ENCODE measurements around the gene ADH5.

ADH5 gene

DNA sequence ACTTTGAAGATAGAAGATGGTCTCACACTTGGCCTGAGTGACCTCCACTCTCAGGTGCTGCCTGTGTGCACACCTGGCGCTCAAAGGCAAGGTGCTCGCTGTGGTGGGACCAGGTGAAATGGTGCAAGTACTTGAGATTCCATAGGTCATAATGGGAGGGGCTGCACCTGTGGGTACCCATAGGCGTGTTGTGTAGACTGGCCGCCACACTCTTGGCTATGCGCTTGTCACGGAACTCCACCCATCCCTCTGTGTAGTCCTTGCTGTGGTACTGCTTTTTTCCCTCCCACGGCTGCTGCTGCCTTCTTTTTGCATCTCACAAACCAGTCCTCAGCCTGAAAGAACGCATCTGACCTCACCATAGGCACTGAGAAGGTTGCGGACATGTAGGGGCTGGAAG, 66.0 kb downstream of the ADH5 start:
- no peak for DNase-seq (ENCODE audit: insufficient read length, low spot score)
- FAIRE-seq: no peak
- TF ChIP-seq POLR2AphosphoS5 (IDR thresholded peaks at IDR 0.05; ENCODE audit: low read depth, low read length) (no peak), PAX5 (IDR thresholded peaks at IDR 0.05; ENCODE audit: insufficient read depth, low read length, severe bottlenecking) (no peak), SPI1 (IDR thresholded peaks at IDR 0.05; ENCODE audit: low read depth, low read length) (no peak), TAF1 (IDR thresholded peaks at IDR 0.05; ENCODE audit: low read depth, low read length) (no peak), POLR2A (IDR thresholded peaks at IDR 0.05; ENCODE audit: low read depth, low read length) (no peak), POU2F2 (IDR thresholded peaks at IDR 0.05; ENCODE audit: low read depth, low read length) (no peak)

DNA sequence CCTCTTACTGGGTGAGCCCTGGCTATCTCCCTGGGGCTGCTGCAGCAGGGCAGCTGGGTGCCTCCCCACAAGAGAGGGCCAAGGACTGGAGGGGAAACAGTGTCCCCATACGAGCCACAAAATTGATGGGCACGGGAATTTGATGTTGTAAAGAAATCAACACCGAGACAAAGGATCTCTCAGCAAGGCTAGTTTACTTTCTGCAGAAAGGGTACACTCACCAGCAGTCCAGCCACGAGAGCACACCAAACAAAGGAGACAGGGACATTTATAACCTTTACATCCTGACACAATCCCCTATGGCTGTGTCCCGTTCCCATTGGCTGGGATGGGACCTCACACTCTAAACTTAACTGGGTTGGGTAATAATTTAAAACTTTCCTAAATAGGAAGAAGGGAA, 67.2 kb downstream of the ADH5 start:
- DNase-seq (ENCODE audit: insufficient read length, low spot score) (no peak), FAIRE-seq (peak; percentile 23)
- TF ChIP-seq TAF1 (IDR thresholded peaks at IDR 0.05; ENCODE audit: low read depth, low read length): no peak

All from GM12891 (cell line).